AG04449 (cell line): Measurements from ENCODE around the gene LRRC2.

Experiments
- CTCF ChIA-PET: fragments of 350-600 bp; formaldehyde crosslinking; extraction: SDS; loops from one replicate; lab custom pipeline; 2021; ENCODE audit warnings: antibody characterized with exemption; lab: Yijun Ruan, JAX
- POLR2A ChIA-PET: fragments of 400-600, 350-600 bp; formaldehyde crosslinking; extraction: SDS; loops from one replicate; lab custom pipeline; 2020; ENCODE audit warnings: antibody characterized with exemption, inconsistent platforms; lab: Yijun Ruan, JAX
- DNase-seq: peaks from one replicate; pipeline ENCODE4 v3.0.0-alpha.2; 2010; ENCODE audit warnings: low read depth, low spot score
- H3K4me3 ChIP-seq: 2 replicates; pipeline ENCODE4 v1.5.1; 2011; ENCODE audit warnings: low read depth, mild to moderate bottlenecking, control low read depth, low read length
- CTCF ChIP-seq: IDR thresholded peaks from one replicate; pipeline ENCODE4 v1.5.1; 2011; ENCODE audit warnings: mild to moderate bottlenecking, moderate library complexity, low read length, control low read depth, inconsistent platforms; ENCODE audit not compliant: insufficient read depth; ENCODE audit errors: missing control alignments

LRRC2 gene

GRCh38 chr3:46544771-46545503 lies 21.2 kb downstream of the LRRC2 start:
- ChIA-PET CTCF (interaction anchor here (1.1 kb wide), 1 partner anchor 56 kb away, joined by 3 read pairs; no protein-coding TSS in a partner anchor), POLR2A (no interaction called here)
- DNase-seq: no peak
- no peak overlapping the region for H3K4me3 ChIP-seq
- TF ChIP-seq CTCF: no peak

DNA sequence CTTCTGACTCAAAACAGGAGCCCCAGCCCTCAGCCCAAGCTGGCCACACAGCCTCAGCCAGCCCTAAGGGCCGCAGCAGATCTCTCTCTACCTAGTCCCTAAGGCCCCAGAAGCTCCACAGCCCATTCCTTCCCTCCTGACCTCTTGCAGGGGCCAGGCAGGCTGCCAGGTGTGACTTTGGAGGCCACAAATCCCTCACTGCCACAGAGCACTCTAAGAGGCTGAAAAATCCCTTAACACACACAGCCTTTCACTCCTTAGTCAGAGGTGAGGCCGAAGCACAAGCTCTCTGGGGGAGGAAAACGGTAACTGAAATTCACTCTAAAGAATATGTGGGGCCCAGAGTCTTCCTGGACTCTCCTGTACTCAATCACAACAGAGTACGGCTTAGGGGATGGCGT lies 23.3 kb downstream of the LRRC2 start:
- ChIA-PET POLR2A (interaction anchor here (0.8 kb wide), 1 partner anchor 87 kb away, joined by 4 read pairs; no protein-coding TSS in a partner anchor), CTCF (interaction anchor here (0.6 to 7.1 kb wide), 2 partner anchors 9 to 54 kb away, joined by 3 to 28 read pairs; no protein-coding TSS in a partner anchor)
- no peak for DNase-seq
- H3K4me3 ChIP-seq: no peak overlapping the region
- no peak for TF ChIP-seq CTCF

GRCh38 chr3:46542344-46542743 lies 23.8 kb downstream of the LRRC2 start:
- no peak overlapping the region for H3K4me3 ChIP-seq
- POLR2A ChIA-PET: interaction anchor here (0.8 kb wide), 1 partner anchor 87 kb away, joined by 4 read pairs; no protein-coding TSS in a partner anchor

DNA sequence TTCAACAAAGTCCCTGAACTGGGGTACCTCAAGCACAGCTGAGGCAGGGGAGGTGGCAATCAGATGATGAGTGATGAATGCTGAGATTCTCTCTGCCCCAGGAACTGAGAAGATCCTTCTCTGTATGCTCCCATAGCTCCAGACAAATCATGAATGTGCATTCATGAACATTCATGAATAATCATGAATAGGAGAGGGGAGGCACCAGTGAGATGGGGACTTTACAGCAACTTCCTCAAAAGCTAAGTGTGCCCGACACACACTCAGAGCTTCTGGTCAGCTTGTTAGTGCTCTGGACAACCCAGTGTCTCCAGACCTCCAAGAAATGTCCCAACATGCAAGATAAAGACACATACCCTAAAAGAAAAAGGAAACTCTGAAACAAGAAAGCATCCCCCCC lies 24.3 kb downstream of the LRRC2 start:
- CTCF ChIA-PET: interaction anchor here (0.8 to 7.1 kb wide), 3 partner anchors 15 to 53 kb away, joined by 3 to 28 read pairs (median 3); no protein-coding TSS in a partner anchor
- no peak for DNase-seq
- H3K4me3 ChIP-seq: no peak overlapping the region
- TF ChIP-seq CTCF: no peak
- POLR2A ChIA-PET: interaction anchor here (0.8 kb wide), 1 partner anchor 88 kb away, joined by 4 read pairs; no protein-coding TSS in a partner anchor

More at GRCh38 chr3:46542344-46542743, 23.8 kb downstream of the LRRC2 start:
- CTCF ChIA-PET: interaction anchor here (0.6 to 7.1 kb wide), 3 partner anchors 9 to 53 kb away, joined by 3 to 28 read pairs (median 3); no protein-coding TSS in a partner anchor
- DNase-seq: no peak
- TF ChIP-seq CTCF: no peak

DNA sequence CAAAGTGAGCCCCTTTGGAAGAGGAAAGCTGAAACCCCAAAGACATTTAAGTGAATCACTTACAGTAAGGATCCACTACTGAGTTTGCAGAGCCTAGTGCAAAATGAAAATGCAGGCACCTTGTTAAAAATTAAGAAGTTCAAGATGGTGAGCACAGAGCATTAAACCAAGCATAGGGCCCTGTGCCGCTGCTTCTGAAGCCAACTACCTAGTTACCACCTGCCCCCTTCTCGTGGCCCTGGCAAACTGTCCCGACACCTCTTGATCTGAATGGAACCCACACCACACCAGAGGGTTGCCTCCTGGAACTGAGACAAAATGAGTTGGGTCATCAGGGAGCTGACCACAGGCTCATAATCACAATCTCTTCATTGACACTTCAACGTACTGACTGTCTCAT lies 25.6 kb downstream of the LRRC2 start:
- POLR2A ChIA-PET: no interaction called here
- no peak overlapping the region for H3K4me3 ChIP-seq
- TF ChIP-seq CTCF: no peak
- CTCF ChIA-PET: interaction anchor here (7.1 kb wide), 1 partner anchor 51 kb away, joined by 28 read pairs; no protein-coding TSS in a partner anchor
- no peak for DNase-seq

DNA sequence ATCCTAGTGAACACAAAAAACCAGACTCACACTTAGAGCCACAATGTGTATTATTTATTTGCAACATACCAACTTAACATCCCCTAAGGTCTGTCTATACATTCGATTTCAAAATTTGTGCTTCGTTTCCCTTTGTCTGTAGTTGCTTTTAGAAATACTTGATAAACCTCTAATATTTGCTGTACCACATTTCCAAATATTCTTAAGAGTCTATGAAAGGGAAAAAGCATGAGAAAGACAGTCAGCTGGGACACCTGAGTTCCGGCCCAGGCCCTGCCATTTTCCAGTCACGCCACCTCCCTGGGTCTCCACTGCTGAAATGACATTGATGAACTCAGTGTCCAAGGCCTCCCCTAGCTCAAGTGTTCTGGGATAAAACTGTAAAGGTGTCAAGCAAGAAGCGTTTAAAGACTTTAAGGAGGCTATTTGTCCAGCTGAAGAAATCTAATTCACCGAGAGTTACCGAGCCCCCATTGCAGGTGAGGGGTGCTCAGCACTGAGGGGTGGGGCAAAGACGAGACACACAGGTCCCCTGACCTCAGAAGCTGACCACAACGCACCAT lies 26.6 kb downstream of the LRRC2 start:
- DNase-seq: no peak
- TF ChIP-seq CTCF: no peak
- no peak overlapping the region for H3K4me3 ChIP-seq
- POLR2A ChIA-PET: interaction anchor here (0.6 kb wide), 1 partner anchor 87 kb away, joined by 3 read pairs; no protein-coding TSS in a partner anchor
- CTCF ChIA-PET: interaction anchor here (0.8 to 7.1 kb wide), 3 partner anchors 10 to 50 kb away, joined by 3 to 28 read pairs (median 6); no protein-coding TSS in a partner anchor
